T-helper 2 cell treated with Interferon-gamma antibody and Interleukin-4, amounts not matched to agents 5 μg/mL and 100 μg/mL, for 36 hours (primary cell): ENCODE measurements around the gene TRIM28.
"Not testable (repeated sequence)": the region's sequence is repeated elsewhere in the genome, so short reads cannot be mapped to it uniquely, and the experiment has no call there.

ENCODE experiments used
- DNase-seq: peaks from one replicate; pipeline ENCODE4 v3.0.0; 2021; ENCODE audit warnings: low spot score
- H3K27ac Mint-ChIP-seq: one replicate; pipeline ENCODE4 v1.8.0; 2021; ENCODE audit warnings: mild to moderate bottlenecking, mixed read lengths
- H3K27me3 Mint-ChIP-seq: one replicate; pipeline ENCODE4 v1.8.0; 2021; ENCODE audit warnings: low read depth, mixed read lengths
- H3K36me3 Mint-ChIP-seq: one replicate; pipeline ENCODE4 v1.8.0; 2021; ENCODE audit warnings: low read depth, mixed read lengths
- H3K4me1 Mint-ChIP-seq: one replicate; pipeline ENCODE4 v1.8.0; 2021; ENCODE audit warnings: low read depth, mixed read lengths
- H3K4me3 Mint-ChIP-seq: one replicate; pipeline ENCODE4 v1.8.0; 2022; ENCODE audit warnings: mild to moderate bottlenecking, moderate library complexity, mixed read lengths
- H3K9me3 Mint-ChIP-seq: one replicate; pipeline ENCODE4 v1.8.0; 2021; ENCODE audit warnings: mixed read lengths

Gene TRIM28

DNA sequence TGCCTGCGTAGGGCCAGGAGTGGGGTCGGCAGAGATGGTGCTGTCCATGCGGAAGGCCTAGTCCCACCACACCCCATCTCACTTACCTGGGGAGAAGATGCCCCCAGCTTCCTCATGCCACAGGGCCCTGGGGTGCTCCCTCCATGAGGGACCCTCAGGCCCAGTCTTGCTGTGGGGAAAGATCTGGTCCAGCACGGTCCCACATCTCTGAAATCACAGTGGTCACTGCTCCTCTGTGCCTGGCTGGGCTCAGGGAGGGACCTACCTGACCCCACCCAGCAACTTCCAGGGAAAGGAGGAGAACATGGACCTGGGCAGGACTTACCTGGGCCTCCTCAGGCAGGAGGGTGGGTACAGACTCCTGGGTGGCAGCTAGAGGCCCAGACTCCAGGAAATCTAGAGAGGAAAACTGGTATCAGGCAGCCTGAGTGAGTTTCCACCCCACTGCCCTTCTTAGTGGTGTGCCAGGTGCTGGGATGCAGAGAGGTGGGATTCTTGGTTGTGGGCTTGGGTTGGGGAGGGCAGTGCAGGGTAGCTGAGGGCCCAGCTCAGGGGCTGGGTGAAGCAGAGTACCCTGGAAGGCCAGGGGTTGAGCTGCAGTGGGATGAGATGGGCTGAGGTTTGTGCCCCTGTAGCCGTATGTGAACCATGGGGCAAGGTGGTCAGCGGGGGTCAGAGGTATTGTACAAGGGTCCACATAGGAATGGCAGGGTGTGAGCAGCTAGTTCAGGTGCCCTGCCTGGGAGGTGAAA lies 25.5 kb downstream of the TRIM28 start:
- Mint-ChIP-seq H3K4me1 (peaks cover 26% of the 10 kb centered on the region), H3K36me3 (peaks cover 20% of the 10 kb centered on the region), H3K9me3 (no peaks in the 10 kb centered on the region), H3K27ac (no peak overlapping the region), H3K4me3 (no peak overlapping the region), H3K27me3 (no peaks in the 10 kb centered on the region)
- no peak for DNase-seq

DNA sequence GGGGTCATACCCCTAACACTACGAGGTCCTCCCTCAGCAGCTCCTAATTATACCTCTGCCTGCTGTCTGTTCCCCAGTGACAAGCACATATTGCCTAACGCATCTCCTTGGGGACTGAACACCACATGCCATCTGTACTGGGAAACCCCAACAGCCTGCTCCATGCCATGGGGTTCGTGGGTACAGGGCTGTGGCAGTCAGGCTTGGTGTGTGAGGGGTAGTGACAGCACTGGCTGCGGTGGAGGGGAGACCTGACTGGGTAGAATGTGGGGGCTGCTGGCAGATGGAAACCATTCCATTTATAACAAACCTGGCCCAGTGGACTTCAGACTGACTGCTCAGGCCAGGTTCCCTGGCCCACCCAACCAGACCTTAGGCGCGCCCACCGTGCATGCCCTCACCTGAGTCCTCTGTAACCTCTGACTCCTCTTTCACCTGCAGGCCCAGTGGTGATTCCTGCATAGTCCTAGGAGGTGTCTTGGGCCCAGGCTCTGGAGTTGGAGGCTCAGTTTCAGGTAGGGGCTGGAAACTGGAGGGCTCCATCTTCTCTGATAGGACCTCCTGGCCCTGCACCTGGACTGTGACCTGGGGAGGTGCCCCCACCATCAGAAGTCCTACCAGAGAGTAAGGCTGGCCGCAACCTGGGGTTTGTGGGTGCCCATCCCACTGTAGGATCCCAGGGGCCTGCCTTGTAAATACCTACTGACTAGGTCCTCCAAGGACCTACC lies 26.2 kb downstream of the TRIM28 start:
- Mint-ChIP-seq H3K4me3 (no peak overlapping the region), H3K4me1 (peaks cover 24% of the 10 kb centered on the region), H3K9me3 (no peaks in the 10 kb centered on the region), H3K27me3 (no peaks in the 10 kb centered on the region), H3K36me3 (peaks cover 19% of the 10 kb centered on the region), H3K27ac (no peak overlapping the region)
- DNase-seq, result no peak

DNA sequence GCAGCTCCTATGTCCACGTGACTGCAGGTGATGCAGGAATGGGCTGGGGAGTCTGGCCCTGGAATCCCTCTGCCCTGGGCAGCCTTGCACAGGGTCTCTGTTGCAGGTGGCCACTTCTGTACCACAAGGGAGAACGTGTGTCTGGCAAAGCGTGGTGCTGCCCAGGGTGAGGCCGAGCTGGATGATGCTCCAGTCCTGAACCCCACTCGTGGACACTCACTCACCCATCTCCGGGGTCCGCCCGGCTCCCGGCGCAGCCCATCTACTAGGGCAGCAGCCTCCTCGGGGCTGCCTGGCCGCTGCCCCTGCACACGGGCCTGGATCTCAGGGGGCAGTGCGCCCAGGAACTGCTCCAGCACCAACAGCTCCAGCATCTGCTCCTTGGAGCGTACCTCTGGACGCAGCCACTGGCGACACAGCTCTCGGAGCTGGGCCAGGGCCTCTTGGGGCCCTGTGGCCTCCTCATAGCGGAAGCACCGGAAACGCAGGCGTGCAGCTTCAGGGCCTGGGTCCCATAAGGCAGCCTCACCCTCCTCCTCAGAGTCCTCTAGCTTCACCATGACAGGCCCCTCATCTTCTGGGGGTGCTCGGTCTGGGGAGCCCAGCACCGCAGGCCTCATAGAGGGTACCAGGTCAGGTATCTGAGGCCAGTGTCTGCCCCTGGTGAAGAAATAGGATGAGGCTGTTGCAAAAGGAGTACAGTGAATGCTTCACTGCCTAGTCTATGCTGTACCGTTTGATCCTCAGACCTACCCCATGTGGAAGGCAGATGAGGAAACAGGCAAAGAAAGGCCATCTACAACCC lies 27.1 kb downstream of the TRIM28 start:
- peaks cover 27% of the 10 kb centered on the region for H3K4me1 Mint-ChIP-seq
- DNase-seq, result no peak
- H3K4me3 Mint-ChIP-seq, result no peak overlapping the region
- H3K27me3 Mint-ChIP-seq, result no peaks in the 10 kb centered on the region
- H3K36me3 Mint-ChIP-seq, result peaks cover 19% of the 10 kb centered on the region
- no peaks in the 10 kb centered on the region for H3K9me3 Mint-ChIP-seq
- H3K27ac Mint-ChIP-seq, result no peak overlapping the region

DNA sequence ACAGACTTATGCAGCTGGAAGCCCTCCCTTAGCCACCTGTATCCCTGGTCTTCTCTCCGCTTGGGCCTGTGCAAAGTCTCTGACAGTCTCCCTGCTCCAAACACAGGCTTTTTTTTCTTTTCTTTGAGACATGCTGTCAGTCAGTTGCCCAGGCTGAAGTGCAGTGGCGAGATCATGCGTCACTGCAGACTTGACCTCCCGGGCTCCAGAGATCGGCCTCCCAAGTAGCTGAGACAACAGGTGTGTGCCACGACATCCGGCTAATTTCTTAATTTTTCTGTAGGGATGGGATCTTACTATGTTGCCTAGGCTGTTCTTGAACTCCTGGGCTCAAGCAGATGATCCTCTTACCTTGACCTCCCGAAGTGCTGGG lies 27.7 kb downstream of the TRIM28 start:
- no peaks in the 10 kb centered on the region for H3K9me3 Mint-ChIP-seq
- peaks cover 27% of the 10 kb centered on the region for H3K4me1 Mint-ChIP-seq
- H3K27me3 Mint-ChIP-seq, result no peaks in the 10 kb centered on the region
- DNase-seq, result no peak
- H3K4me3 Mint-ChIP-seq, result peak overlapping the region; percentile 97
- peak overlapping the region; percentile 100 for H3K27ac Mint-ChIP-seq
- H3K36me3 Mint-ChIP-seq, result peaks cover 17% of the 10 kb centered on the region

DNA sequence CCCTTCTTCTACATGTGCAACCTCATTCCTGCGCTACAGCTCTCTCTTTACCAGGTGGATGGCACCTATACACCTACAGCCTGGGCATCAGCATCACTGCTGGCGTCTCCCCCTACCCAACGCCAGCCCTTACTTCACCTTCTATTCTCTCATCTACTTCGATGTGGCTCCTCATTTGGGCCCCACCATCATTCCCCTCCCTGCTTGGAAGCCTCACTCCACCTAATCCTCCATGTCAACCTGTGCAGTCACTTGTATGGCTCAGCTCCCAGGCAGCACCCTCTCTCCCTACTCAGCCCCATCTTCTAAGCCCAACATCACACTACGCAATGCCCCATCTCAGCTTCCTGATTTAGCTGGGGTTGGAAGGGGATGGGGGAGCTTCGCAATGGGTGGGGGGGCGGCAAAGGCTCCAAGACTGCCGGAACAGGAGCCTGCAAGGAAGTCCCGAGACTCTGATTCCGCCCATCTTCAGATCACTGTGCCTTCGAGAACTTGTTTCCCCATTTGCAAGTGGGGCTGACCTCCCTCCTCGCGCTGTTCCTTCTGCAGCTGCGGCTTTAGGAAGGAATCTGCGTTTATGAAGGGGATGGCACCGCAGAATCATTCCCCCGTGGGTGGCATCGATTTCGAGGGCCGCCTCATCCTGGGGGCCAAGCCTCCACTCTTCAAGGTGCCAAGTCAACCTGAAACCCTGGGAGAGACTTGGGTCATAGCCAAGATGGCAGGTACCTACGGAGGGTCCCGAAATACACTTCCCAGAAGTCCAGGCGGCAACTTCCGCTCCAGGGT lies 28.4 kb downstream of the TRIM28 start:
- H3K36me3 Mint-ChIP-seq, result peaks cover 16% of the 10 kb centered on the region
- H3K4me3 Mint-ChIP-seq, result peak overlapping the region; percentile 97
- peak; percentile 2 for DNase-seq
- peaks cover 28% of the 10 kb centered on the region for H3K4me1 Mint-ChIP-seq
- H3K9me3 Mint-ChIP-seq, result no peaks in the 10 kb centered on the region
- H3K27ac Mint-ChIP-seq, result peak overlapping the region; percentile 100
- no peaks in the 10 kb centered on the region for H3K27me3 Mint-ChIP-seq

DNA sequence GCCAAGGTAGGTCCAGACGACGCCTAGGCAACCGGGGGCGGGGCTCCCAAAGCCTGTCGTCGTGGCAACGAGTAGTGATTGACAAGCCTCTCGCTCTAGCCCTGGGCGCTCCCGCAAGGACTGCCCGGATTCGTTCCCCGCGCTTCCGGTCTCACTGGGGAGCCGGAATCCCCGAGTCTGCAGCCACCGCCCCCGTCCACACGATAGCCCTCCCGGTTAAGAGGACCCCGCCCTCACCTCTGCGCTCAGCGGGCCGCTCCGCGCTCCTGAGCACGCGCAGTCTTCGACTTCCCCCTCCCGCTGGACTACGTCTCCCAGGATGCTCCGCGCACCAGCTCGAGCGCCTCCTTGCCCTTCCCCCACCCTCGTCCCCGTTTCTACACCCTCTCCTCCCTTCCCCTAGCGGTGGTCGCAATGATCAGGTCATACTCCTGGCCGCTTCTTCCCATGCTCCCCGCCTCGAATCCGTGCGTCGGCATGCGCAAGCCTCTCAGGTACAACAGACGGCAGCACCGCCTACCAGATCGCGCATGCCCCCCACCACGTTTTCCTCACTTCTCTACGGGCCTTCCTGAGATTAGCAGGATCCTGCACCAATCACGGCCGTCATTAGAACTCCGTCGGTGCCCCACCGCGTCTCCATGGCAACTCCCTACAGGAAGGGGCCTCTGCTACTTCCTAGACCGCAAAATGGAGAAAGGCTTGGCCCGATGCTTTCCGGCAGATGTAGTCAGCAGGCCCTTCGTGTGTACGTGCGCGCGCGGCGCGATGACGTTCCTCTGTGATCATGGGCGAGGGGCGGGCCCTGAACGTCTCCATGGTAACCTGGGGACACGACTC lies 29.2 kb downstream of the TRIM28 start, which contains the start of gene MZF1:
Gene MZF1 (minus strand): TSS at position 518 of the 840 bp plus-strand sequence. CDS start 1,946 bp downstream, outside the sequence.
- no peaks in the 10 kb centered on the region for H3K27me3 Mint-ChIP-seq
- DNase-seq, result peak; percentile 100
- no peaks in the 10 kb centered on the region for H3K9me3 Mint-ChIP-seq
- peak within 1 kb of the TSS; percentile 97 for H3K4me3 Mint-ChIP-seq
- peak within 1 kb of the TSS; percentile 100 for H3K27ac Mint-ChIP-seq
- peaks cover 31% of the 10 kb centered on the region for H3K4me1 Mint-ChIP-seq
- H3K36me3 Mint-ChIP-seq, result peaks cover 16% of the 10 kb centered on the region

DNA sequence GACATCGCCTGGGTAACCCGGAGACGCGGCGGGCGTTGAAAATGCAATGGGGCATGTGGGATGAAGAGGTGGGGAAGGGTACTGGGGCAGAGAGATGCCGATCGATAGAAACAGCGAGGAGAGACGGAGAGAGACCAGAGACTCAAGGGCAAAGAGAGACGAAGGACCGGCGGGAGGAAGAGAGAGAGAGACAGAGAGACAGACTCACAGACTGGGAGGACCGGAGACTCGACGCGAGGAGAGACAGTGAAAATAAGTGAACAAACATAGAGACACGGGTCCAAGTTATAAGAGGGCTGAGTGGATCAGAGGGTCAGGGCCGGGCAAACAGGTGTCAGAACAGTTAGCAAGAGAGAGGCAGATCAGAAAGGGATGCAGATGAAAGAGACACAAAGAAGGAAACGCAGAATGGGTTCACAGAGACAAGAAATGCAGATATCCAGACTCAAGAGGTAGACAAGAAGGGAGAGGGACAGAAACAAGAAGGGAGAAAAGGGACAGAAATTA lies 29.8 kb downstream of the TRIM28 start:
- peak overlapping the region; percentile 100 for H3K27ac Mint-ChIP-seq
- no peak for DNase-seq
- H3K4me1 Mint-ChIP-seq, result peaks cover 32% of the 10 kb centered on the region
- peak overlapping the region; percentile 97 for H3K4me3 Mint-ChIP-seq
- no peaks in the 10 kb centered on the region for H3K27me3 Mint-ChIP-seq
- no peaks in the 10 kb centered on the region for H3K9me3 Mint-ChIP-seq
- peaks cover 14% of the 10 kb centered on the region for H3K36me3 Mint-ChIP-seq

DNA sequence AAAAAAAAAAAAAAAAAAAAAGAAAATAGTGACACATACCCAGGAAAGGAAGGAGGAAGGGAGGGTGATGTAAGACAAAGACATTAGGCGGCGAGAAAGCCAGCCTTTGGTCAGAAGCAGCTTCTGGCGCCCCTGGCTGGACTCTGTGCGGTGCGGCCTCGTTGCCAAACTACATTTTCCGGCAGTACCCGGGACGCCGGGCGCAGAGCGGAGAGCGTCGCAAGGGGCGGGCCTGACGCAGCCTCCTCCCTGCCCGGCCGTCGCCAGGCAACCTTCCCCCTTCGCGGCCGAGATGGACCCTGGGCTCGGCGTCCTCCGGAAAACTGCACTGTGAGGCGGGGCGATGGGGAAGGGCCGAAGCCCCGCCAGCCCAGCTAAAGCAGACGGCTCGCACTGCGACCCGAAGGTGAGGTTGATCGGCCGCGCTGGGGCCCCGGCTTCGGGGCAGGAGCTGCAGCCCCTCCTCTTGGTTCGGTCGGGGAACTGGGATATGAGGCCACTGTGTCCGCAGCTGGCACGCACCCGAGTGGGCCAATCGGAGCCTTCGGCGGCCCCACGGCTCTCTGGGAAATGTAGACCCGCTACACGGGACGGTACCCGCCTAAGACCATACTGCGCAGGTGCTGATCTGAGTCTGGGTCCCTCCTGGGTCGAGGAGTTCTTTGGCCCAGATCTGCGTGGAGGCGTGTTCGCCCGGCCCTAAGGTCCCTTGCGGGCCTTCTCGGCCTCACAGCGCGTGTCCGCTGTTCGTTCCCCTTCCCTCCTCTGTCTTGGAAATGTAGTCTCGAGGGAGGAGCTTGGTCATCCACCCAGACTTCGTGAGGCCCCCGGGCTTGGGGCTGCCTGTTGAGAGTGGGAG lies 31.5 kb downstream of the TRIM28 start:
- H3K4me1 Mint-ChIP-seq, result peaks cover 36% of the 10 kb centered on the region
- no peaks in the 10 kb centered on the region for H3K9me3 Mint-ChIP-seq
- peak; percentile 85 for DNase-seq
- peaks cover 5% of the 10 kb centered on the region for H3K36me3 Mint-ChIP-seq
- peak overlapping the region; percentile 97 for H3K4me3 Mint-ChIP-seq
- peak overlapping the region; percentile 87 for H3K27ac Mint-ChIP-seq
- H3K27me3 Mint-ChIP-seq, result no peaks in the 10 kb centered on the region

DNA sequence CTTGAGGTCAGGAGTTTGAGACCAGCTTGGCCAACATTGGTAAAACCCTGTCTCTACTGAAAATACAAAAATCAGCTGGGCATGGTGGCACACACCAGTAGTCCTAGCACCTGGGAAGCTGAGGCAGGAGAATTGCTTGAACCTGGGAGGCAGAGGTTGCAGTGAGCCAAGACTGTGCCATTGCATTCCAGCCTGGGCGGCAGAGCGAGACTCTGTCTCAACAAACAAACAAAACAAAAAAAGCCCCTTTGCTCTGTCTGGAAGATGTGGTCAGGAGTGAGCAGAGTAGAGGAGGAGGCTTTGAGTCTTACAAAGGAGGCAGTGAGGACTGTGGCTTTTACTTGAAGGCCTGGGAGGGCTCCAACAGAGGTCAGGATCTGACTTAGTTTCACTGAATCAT lies 33.7 kb downstream of the TRIM28 start:
- not testable (repeated sequence) for DNase-seq, H3K27ac Mint-ChIP-seq, H3K36me3 Mint-ChIP-seq, H3K9me3 Mint-ChIP-seq, H3K4me3 Mint-ChIP-seq, H3K27me3 Mint-ChIP-seq
- H3K4me1 Mint-ChIP-seq, result peaks cover 32% of the 10 kb centered on the region

DNA sequence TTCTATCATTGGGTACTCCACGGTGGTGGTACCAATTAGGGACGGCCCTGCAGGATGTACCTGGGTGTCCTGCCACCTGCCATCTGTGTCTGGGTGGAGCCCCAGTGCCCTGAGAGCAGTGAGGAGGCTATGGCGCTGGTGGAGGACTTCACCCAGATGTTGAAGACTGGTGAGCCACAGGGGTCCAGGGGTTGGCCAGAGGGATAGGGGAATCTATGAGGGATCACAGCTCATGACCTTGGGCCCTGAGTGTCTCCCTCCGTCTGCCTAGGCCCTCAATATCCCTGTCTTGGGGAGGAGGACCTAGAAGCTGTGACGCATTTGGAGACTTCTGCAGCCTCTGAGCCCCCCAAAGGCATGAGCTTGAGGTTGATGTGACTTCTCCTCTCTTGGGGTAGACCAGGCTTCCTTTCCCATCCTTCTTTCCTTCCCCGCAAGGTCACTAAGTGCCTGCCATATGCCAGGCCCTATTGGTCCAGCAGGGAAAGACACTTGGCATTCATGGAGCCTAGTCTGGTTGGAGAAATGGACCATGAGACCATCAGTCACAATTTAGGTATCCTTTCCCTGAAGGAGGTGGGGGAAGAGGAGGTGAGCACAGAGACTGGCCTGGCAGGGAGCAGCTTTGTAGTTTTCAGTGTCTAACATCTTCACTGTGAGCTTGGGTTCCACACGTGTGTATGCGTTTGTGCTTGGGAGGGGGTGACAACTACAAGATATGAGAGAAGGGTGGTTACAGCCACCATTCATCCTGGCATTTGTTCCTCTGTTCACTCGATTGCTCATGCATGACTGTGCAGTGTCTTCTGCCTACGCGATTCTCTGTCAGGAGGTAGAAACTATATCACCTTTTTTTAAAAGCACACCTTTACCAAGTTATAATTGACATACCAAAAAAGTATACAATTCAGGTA lies 34.4 kb downstream of the TRIM28 start:
- H3K4me1 Mint-ChIP-seq, result peaks cover 31% of the 10 kb centered on the region

DNA sequence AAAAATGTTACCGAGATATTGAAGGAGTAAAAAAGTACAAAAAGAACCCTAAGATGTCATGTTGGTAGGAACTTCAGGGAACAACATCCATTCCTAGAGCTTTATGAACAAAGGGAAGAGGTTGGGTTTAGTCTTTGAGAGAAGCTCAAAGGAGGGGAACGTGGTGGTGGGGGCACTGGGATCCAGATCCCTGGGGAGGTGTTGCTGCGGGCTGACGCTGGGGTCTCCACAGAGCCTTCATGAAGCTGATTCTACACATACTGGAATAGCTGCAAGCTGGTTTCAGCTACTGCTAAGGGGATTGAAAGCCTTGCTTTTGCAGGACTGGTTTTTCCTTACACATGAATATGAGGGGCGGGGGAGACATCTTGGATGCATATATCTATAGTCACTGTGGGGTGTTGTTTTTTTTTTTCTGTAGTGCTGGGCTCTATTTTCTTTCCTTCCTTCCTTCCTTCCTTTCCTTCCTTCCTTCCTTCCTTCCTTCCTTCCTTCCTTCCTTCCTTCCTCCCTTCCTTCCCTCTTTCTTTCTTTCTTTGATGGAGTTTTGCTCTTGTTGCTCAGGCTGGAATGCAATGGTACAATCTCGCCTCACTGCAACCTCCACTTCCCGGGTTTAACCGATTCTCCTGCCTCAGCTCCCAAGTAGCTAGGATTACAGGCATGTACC lies 35.7 kb downstream of the TRIM28 start:
- Mint-ChIP-seq H3K4me1 (peaks cover 25% of the 10 kb centered on the region), H3K4me3 (no peak overlapping the region), H3K27ac (no peak overlapping the region), H3K9me3 (no peaks in the 10 kb centered on the region), H3K36me3 (peaks cover 15% of the 10 kb centered on the region), H3K27me3 (no peaks in the 10 kb centered on the region)
- no peak for DNase-seq

More for the DNA sequence above, 34.4 kb downstream of the TRIM28 start:
- H3K9me3 Mint-ChIP-seq, result no peaks in the 10 kb centered on the region
- H3K27me3 Mint-ChIP-seq, result no peaks in the 10 kb centered on the region
- no peak overlapping the region for H3K4me3 Mint-ChIP-seq
- peak overlapping the region; percentile 24 for H3K27ac Mint-ChIP-seq
- peaks cover 13% of the 10 kb centered on the region for H3K36me3 Mint-ChIP-seq
- DNase-seq, result no peak
